Fibroblast of lung (primary cell): ENCODE results near the gene CCDC197. TPM values are rescaled to one million over a fixed set of nuclear protein-coding genes. Genes with fewer than 3 reads are reported as not detected.

Experiments used
- DNase-seq, 2 donors: peaks; one replicate each; pipeline versions ENCODE4 v3.0.0 to v3.0.0-alpha.2; 2010; ENCODE audit warnings: low read depth in 2 of 2
- H2AFZ ChIP-seq: 2 replicates; pipeline ENCODE4 v1.5.1; 2012; ENCODE audit warnings: low read length, control low read depth, inconsistent platforms
- H3K27ac ChIP-seq: 2 replicates; pipeline ENCODE4 v1.5.1; 2011; ENCODE audit warnings: low read length, control low read depth; ENCODE audit not compliant: insufficient read depth
- H3K27me3 ChIP-seq: 2 replicates; pipeline ENCODE4 v1.5.1; 2011; ENCODE audit warnings: mild to moderate bottlenecking, low read length; ENCODE audit not compliant: control insufficient read depth, insufficient read depth
- H3K36me3 ChIP-seq: 2 replicates; pipeline ENCODE4 v1.5.1; 2011; ENCODE audit warnings: low read length; ENCODE audit not compliant: control insufficient read depth, insufficient read depth
- H3K4me1 ChIP-seq: 2 replicates; pipeline ENCODE4 v1.5.1; 2011; ENCODE audit warnings: low read length; ENCODE audit not compliant: control insufficient read depth, insufficient read depth; ENCODE audit errors: extremely low read depth
- H3K4me2 ChIP-seq: 2 replicates; pipeline ENCODE4 v1.5.1; 2011; ENCODE audit warnings: low read length, control low read depth; ENCODE audit not compliant: insufficient read depth; ENCODE audit errors: extremely low read depth
- H3K4me3 ChIP-seq, 4 experiments: fragments of 200-600 bp in 1 of 4; sonication (generic) in 1 of 4; replicated peaks in 1 of 4; 2 replicates each; pipeline ENCODE4 v1.5.1; 2011 to 2016; ENCODE audit warnings: low read length in 4 of 4, low read depth in 3 of 4, mild to moderate bottlenecking in 3 of 4, control low read depth in 2 of 4, inconsistent platforms in 1 of 4, mixed read lengths in 1 of 4; ENCODE audit not compliant: insufficient read depth in 1 of 4; ENCODE audit errors: control extremely low read depth in 1 of 4
- H3K79me2 ChIP-seq: 2 replicates; pipeline ENCODE4 v1.5.1; 2012; ENCODE audit warnings: mild to moderate bottlenecking, low read length, inconsistent platforms; ENCODE audit not compliant: control insufficient read depth, insufficient read depth
- H3K9ac ChIP-seq: 2 replicates; pipeline ENCODE4 v1.5.1; 2011; ENCODE audit warnings: mild to moderate bottlenecking, low read length, control low read depth; ENCODE audit not compliant: insufficient read depth
- H3K9me3 ChIP-seq: 2 replicates; pipeline ENCODE4 v1.5.1; 2012; ENCODE audit warnings: low read depth, low read length; ENCODE audit not compliant: control insufficient read depth, insufficient read depth
- H4K20me1 ChIP-seq: 2 replicates; pipeline ENCODE4 v1.5.1; 2011; ENCODE audit warnings: low read length; ENCODE audit not compliant: control insufficient read depth, insufficient read depth; ENCODE audit errors: extremely low read depth
- CTCF ChIP-seq, 2 donors: IDR thresholded peaks in 1 of 2; conservative IDR thresholded peaks in 1 of 2; 1 replicate in 1 of 2; 2 replicates in 1 of 2; pipeline ENCODE4 v1.5.1; 2011 to 2012; ENCODE audit warnings: low read length in 2 of 2, control low read depth in 1 of 2, inconsistent platforms in 1 of 2, low read depth in 1 of 2, mild to moderate bottlenecking in 1 of 2
- EZH2 ChIP-seq: IDR thresholded peaks from 2 replicates; pipeline ENCODE4 v1.5.1; 2012; ENCODE audit warnings: low read length, control low read depth, mild to moderate bottlenecking; ENCODE audit errors: missing control alignments
- polyA plus RNA-seq, 2 donors: library from polyadenylated mRNA; depleted of rRNA in 1 of 2; stranded (reverse) in 1 of 2; unstranded in 1 of 2; fragments of >200 nt; gene quantifications; 2 replicates each; pipeline ENCODE4 v1.2.1, GENCODE V29; 2011 to 2012; ENCODE audit warnings: missing spikeins in 1 of 2
- total RNA-seq: library from RNA; depleted of rRNA; stranded (reverse); fragments of >200 nt; gene quantifications from 2 replicates; pipeline ENCODE4 v1.2.1, GENCODE V29; 2014

CCDC197 gene
- total and polyA plus RNA-seq, 2 donors (not counting 1 experiment from before 2014, with no cell fraction given) = not detected

DNA sequence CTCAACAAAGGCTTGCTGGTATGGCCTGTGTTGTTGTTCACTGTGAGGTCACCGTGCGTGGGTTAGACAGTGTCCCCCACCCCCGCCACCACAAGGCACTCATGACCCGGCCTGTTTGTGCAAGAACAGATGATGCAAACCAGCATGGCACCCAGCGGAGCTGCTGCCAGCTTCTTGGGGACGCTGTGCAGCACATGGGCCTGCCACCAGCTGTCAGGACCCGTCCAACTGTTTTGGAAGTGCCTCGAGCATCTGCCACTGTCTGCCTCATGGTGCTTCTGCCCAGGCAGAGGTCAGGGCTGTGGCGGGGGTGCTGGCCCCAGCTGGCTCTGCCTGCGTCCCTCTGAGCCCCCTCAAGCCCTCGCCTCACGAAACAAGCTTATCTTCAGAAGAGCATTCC, 22.3 kb upstream of the CCDC197 start:
- DNase-seq = no peak
- no peaks in the 10 kb centered on the region for H3K4me1 ChIP-seq
- H3K36me3 ChIP-seq = no peaks in the 10 kb centered on the region
- H3K9me3 ChIP-seq = no peaks in the 10 kb centered on the region
- no peak overlapping the region for H3K27ac ChIP-seq
- no peaks in the 10 kb centered on the region for H3K27me3 ChIP-seq
- no peaks in the 10 kb centered on the region for H3K79me2 ChIP-seq
- H3K4me2 ChIP-seq = no peak overlapping the region
- no peak overlapping the region for H3K4me3 ChIP-seq
- H4K20me1 ChIP-seq = no peaks in the 10 kb centered on the region
- no peak overlapping the region for H2AFZ ChIP-seq
- no peak for TF ChIP-seq CTCF (conservative IDR thresholded peaks at IDR 0.05 in 1 of 2, IDR thresholded peaks at IDR 0.05 in 1 of 2; ENCODE audit: low read depth in 1 of 2, low read length in 2 of 2)
- no peak for TF ChIP-seq EZH2
- no peak overlapping the region for H3K9ac ChIP-seq

DNA sequence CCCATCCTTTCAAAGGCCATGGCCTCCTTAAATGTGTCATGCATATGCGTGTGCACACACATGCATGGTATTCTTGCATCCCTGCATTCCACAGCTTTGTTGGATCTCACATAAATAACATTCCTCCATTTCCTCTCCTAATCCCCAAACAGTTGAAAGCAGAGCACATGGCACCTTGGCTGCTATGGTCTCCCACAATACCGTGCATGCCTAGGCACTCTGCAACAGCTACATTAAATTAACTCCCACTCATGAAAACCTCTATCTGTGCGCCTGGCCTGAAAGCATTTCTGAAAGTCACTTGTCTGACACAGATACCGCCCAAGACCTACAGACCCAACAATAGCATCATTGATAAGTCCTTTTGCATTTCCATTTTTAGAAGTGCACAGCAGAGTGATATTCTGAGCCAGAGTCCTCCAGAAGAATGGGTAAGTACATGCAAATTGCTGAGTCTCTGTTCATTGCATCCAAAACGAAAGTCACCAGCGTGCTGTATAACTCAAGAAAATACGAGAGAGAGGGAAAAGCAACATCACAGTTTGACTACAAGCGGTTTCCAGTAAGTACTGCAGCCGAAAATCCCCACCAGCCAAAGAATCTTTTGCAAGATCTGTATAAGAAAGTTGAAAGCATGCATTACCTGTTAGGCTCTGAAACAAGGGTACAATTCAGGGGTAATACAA, 21.2 kb upstream of the CCDC197 start:
- Histone ChIP-seq H3K9ac (no peak overlapping the region), H2AFZ (no peak overlapping the region), H3K9me3 (no peaks in the 10 kb centered on the region), H3K79me2 (no peaks in the 10 kb centered on the region), H3K4me3 (peak overlapping the region in 1 of 4 experiments; percentile 38), H3K4me1 (no peaks in the 10 kb centered on the region), H3K27me3 (no peaks in the 10 kb centered on the region), H3K27ac (no peak overlapping the region), H3K36me3 (no peaks in the 10 kb centered on the region), H4K20me1 (no peaks in the 10 kb centered on the region), H3K4me2 (peak overlapping the region; percentile 46)
- no peak for DNase-seq
- TF ChIP-seq CTCF (conservative IDR thresholded peaks at IDR 0.05 in 1 of 2, IDR thresholded peaks at IDR 0.05 in 1 of 2; ENCODE audit: low read depth in 1 of 2, low read length in 2 of 2) (no peak), EZH2 (no peak)

- H3K36me3 ChIP-seq = no peaks in the 10 kb centered on the region
- peak in 1 of 2 donors; percentile 11 for DNase-seq
- H3K27me3 ChIP-seq = no peaks in the 10 kb centered on the region
- no peaks in the 10 kb centered on the region for H3K9me3 ChIP-seq
- peak within 1 kb of the TSS; percentile 6 for H2AFZ ChIP-seq
- H3K79me2 ChIP-seq = no peaks in the 10 kb centered on the region
- no peak within 1 kb of the TSS for H3K27ac ChIP-seq
- no peaks in the 10 kb centered on the region for H3K4me1 ChIP-seq
- peak within 1 kb of the TSS; percentile 46 for H3K4me2 ChIP-seq
- no peak within 1 kb of the TSS for H3K9ac ChIP-seq
- peak within 1 kb of the TSS in 1 of 4 experiments; percentile 38 for H3K4me3 ChIP-seq
- TF ChIP-seq CTCF (conservative IDR thresholded peaks at IDR 0.05 in 1 of 2, IDR thresholded peaks at IDR 0.05 in 1 of 2; ENCODE audit: low read depth in 1 of 2, low read length in 2 of 2) (no peak), EZH2 (no peak)
- H4K20me1 ChIP-seq = no peaks in the 10 kb centered on the region
Observed at GRCh38 chr14:93976477-93977057, 20.5 kb upstream of the CCDC197 start, which contains the start of gene ASB2. Gene ASB2 (minus strand): TSS chr14:93976570. CDS start chr14:93964539, 12,031 bp downstream.
